IMR-90 (cell line): ENCODE measurements around the gene RAPGEF5. TPM values are rescaled to one million over a fixed set of nuclear protein-coding genes. Genes with fewer than 3 reads are reported as not detected.

Source experiments
- ATAC-seq: fragments of 200-7000 bp; cut with Tn5 transposase; 2 replicates; pipeline ENCODE4 v1.9.1; 2020; ENCODE audit warnings: low read depth, mild to moderate bottlenecking, moderate library complexity
- BruUV-seq: library from RNA; stranded (reverse); fragments of 400-500 nt; replicated peaks from 2 replicates; lab custom pipeline; 2021; lab: Mats Ljungman, UMichigan
- CTCF ChIA-PET: fragments of 300-600 bp; formaldehyde crosslinking; extraction: SDS; loops from one replicate; lab custom pipeline; 2021; ENCODE audit warnings: antibody characterized with exemption; lab: Yijun Ruan, JAX
- POLR2A ChIA-PET: fragments of 300-600 bp; sonication (Branson Sonifier 250); formaldehyde crosslinking; loops from one replicate; lab custom pipeline; 2022; ENCODE audit warnings: antibody characterized with exemption; ENCODE audit not compliant: unreplicated experiment; lab: Charles Lee
- DNase-seq: peaks from one replicate; pipeline ENCODE4 v3.0.0; 2013
- H2AFZ ChIP-seq: replicated peaks from 2 replicates; pipeline ENCODE3; 2013; ENCODE audit warnings: low read length, mild to moderate bottlenecking; ENCODE audit not compliant: poor library complexity
- H2AK5ac ChIP-seq: 2 replicates; pipeline ENCODE4 v1.6.1; 2013; ENCODE audit warnings: low read depth, low read length, inconsistent platforms
- H2AK9ac ChIP-seq: replicated peaks from 2 replicates; pipeline ENCODE3; 2013; ENCODE audit warnings: mild to moderate bottlenecking, low read depth, low read length, moderate library complexity; ENCODE audit not compliant: poor library complexity
- H2BK120ac ChIP-seq: 2 replicates; pipeline ENCODE4 v1.6.1; 2013; ENCODE audit warnings: low read depth, low read length, inconsistent platforms
- H2BK15ac ChIP-seq: 3 replicates; pipeline ENCODE4 v1.6.1; 2013; ENCODE audit warnings: low read depth, low read length, inconsistent platforms
- H2BK20ac ChIP-seq: 2 replicates; pipeline ENCODE4 v1.6.1; 2013; ENCODE audit warnings: low read depth, mild to moderate bottlenecking, inconsistent platforms, low read length, moderate library complexity
- H2BK5ac ChIP-seq: 2 replicates; pipeline ENCODE4 v1.6.1; 2013; ENCODE audit warnings: mild to moderate bottlenecking, low read depth, low read length, inconsistent platforms; ENCODE audit not compliant: poor library complexity, severe bottlenecking
- H3K14ac ChIP-seq: replicated peaks from 2 replicates; pipeline ENCODE4 v1.6.1; 2013; ENCODE audit warnings: low read depth, low read length, inconsistent platforms
- H3K18ac ChIP-seq: 2 replicates; pipeline ENCODE4 v1.6.1; 2013; ENCODE audit warnings: low read depth, low read length, control low read depth
- H3K23ac ChIP-seq: 2 replicates; pipeline ENCODE4 v1.6.1; 2013; ENCODE audit warnings: low read depth, low read length, inconsistent platforms
- H3K27ac ChIP-seq: 2 replicates; pipeline ENCODE4 v1.5.1; 2013; ENCODE audit warnings: mild to moderate bottlenecking, control low read depth, low read length; ENCODE audit not compliant: insufficient read depth
- H3K27me3 ChIP-seq: 2 replicates; pipeline ENCODE4 v1.6.1; 2013; ENCODE audit warnings: low read length; ENCODE audit not compliant: control insufficient read depth, insufficient read depth
- H3K36me3 ChIP-seq: 2 replicates; pipeline ENCODE4 v1.6.1; 2013; ENCODE audit warnings: low read length, mixed read lengths; ENCODE audit not compliant: control insufficient read depth, insufficient read depth
- H3K4ac ChIP-seq: 2 replicates; pipeline ENCODE4 v1.6.1; 2013; ENCODE audit warnings: low read depth, low read length, inconsistent platforms
- H3K4me1 ChIP-seq: 2 replicates; pipeline ENCODE4 v1.6.1; 2013; ENCODE audit warnings: low read length, mixed read lengths; ENCODE audit not compliant: control insufficient read depth, insufficient read depth
- H3K4me2 ChIP-seq: 2 replicates; pipeline ENCODE4 v1.6.1; 2013; ENCODE audit warnings: low read depth, mild to moderate bottlenecking, control low read depth, low read length, moderate library complexity
- H3K4me3 ChIP-seq: 2 replicates; pipeline ENCODE4 v1.5.1; 2013; ENCODE audit warnings: low read depth, mild to moderate bottlenecking, control low read depth, low read length, moderate library complexity; ENCODE audit not compliant: insufficient read depth
- H3K56ac ChIP-seq: 2 replicates; pipeline ENCODE4 v1.6.1; 2013; ENCODE audit warnings: low read length, inconsistent platforms; ENCODE audit not compliant: insufficient read depth; ENCODE audit errors: extremely low read depth
- H3K79me1 ChIP-seq, 2 experiments: 2 replicates each; pipeline ENCODE4 v1.6.1; 2013; ENCODE audit warnings: low read length in 2 of 2, inconsistent platforms in 1 of 2, low read depth in 1 of 2
- H3K9ac ChIP-seq: 2 replicates; pipeline ENCODE4 v1.6.1; 2013; ENCODE audit warnings: low read depth, low read length, control low read depth
- H3K9me1 ChIP-seq: 2 replicates; pipeline ENCODE4 v1.6.1; 2013; ENCODE audit warnings: low read length, inconsistent platforms; ENCODE audit not compliant: insufficient read depth
- H3K9me3 ChIP-seq: 2 replicates; pipeline ENCODE4 v1.6.1; 2013; ENCODE audit warnings: low read length; ENCODE audit not compliant: control insufficient read depth, insufficient read depth
- H4K20me1 ChIP-seq: 2 replicates; pipeline ENCODE4 v1.6.1; 2013; ENCODE audit warnings: low read length, inconsistent platforms; ENCODE audit not compliant: insufficient read depth
- H4K5ac ChIP-seq: 2 replicates; pipeline ENCODE4 v1.6.1; 2013; ENCODE audit warnings: mild to moderate bottlenecking, low read depth, low read length, control low read depth
- H4K8ac ChIP-seq, 2 experiments: 2 replicates each; pipeline ENCODE4 v1.6.1; 2013; ENCODE audit warnings: low read depth in 2 of 2, low read length in 2 of 2, control low read depth in 1 of 2, inconsistent platforms in 1 of 2
- H4K91ac ChIP-seq: 2 replicates; pipeline ENCODE4 v1.6.1; 2013; ENCODE audit warnings: low read depth, low read length, inconsistent platforms; ENCODE audit not compliant: insufficient read depth
- BHLHE40 ChIP-seq: fragments of 150-350 bp; IDR thresholded peaks from 2 replicates; pipeline ENCODE4 v1.6.1; 2016; ENCODE audit warnings: mild to moderate bottlenecking, low read depth, low read length
- CTCF ChIP-seq: conservative IDR thresholded peaks from 2 replicates; pipeline ENCODE4 v1.5.1; 2012; ENCODE audit warnings: mild to moderate bottlenecking, low read depth, low read length, improper control_type of control experiment
- FOS ChIP-seq: fragments of 150-350 bp; IDR thresholded peaks from 2 replicates; pipeline ENCODE4 v1.6.1; 2016; ENCODE audit warnings: low read depth, low read length
- MXI1 ChIP-seq: IDR thresholded peaks from 2 replicates; pipeline ENCODE4 v1.6.1; 2012; ENCODE audit warnings: low read depth, mild to moderate bottlenecking, low read length, moderate library complexity, borderline replicate concordance
- RAD21 ChIP-seq: IDR thresholded peaks from 2 replicates; pipeline ENCODE4 v1.6.1; 2012; ENCODE audit warnings: low read length, improper control_type of control experiment
- RCOR1 ChIP-seq: IDR thresholded peaks from 2 replicates; pipeline ENCODE4 v1.6.1; 2012; ENCODE audit warnings: mild to moderate bottlenecking, low read length, improper control_type of control experiment; ENCODE audit not compliant: insufficient replicate concordance
- RFX5 ChIP-seq: IDR thresholded peaks from 2 replicates; pipeline ENCODE4 v1.8.0; 2012; ENCODE audit warnings: low read depth, mild to moderate bottlenecking, low read length, moderate library complexity
- SMC3 ChIP-seq: fragments of 150-350 bp; IDR thresholded peaks from 2 replicates; pipeline ENCODE4 v1.6.1; 2016; ENCODE audit warnings: low read depth, mild to moderate bottlenecking, antibody characterized with exemption, low read length, moderate library complexity
- USF2 ChIP-seq: fragments of 150-350 bp; IDR thresholded peaks from 2 replicates; pipeline ENCODE4 v1.6.1; 2017; ENCODE audit warnings: mild to moderate bottlenecking, antibody characterized with exemption, low read length, low read depth
- WGBS, 2 experiments: methylation state at CpG; one replicate each; pipeline versions ENCODE4 v1.1.5 to v1.1.7; 2013; ENCODE audit warnings: missing lambda C conversion rate in 2 of 2; ENCODE audit not compliant: insufficient read length in 1 of 2; ENCODE audit errors: extremely low coverage in 2 of 2; 5-methylcytosine and 5-hydroxymethylcytosine counted together
- dilution Hi-C: fragments of 300-500 bp; cut with HindIII; formaldehyde crosslinking; loops from one replicate; pipeline ENCODE4 v1.14.3; 2018; ENCODE audit warnings: low sequenced_read_pairs; ENCODE audit not compliant: unreplicated experiment
- in situ Hi-C: fragments of 300-500 bp; cut with MboI; formaldehyde crosslinking; loops from 3 replicates; pipeline ENCODE4 v1.14.3; 2019; ENCODE audit warnings: low sequenced_read_pairs, inconsistent platforms, mixed read lengths
- intact Hi-C: fragments of 100-400 bp; cut with micrococcal nuclease; formaldehyde crosslinking; loops from 2 replicates; pipeline ENCODE4 v1.10.0; 2022
- polyA plus RNA-seq, 3 experiments: library from polyadenylated mRNA; depleted of rRNA; stranded (reverse); fragments of >200 nt; gene quantifications; 2 replicates each; pipeline ENCODE4 v1.2.3, GENCODE V29; 2012; ENCODE audit warnings: low replicate concordance in 1 of 3
- total RNA-seq: library from RNA; depleted of rRNA; stranded (reverse); fragments of >200 nt; gene quantifications from 2 replicates; pipeline ENCODE4 v1.2.3, GENCODE V29; 2012

The RAPGEF5 gene
- total and polyA plus RNA-seq, 2 of the 4 experiments (the other 2 are of a cell fraction), result 0.05 to 0.18 TPM

- 0 out of 2 replicates have a peak, but pooled peaks cover 3% of the 10 kb centered on the region for H3K4me1 ChIP-seq
- no peak overlapping the region for H2BK5ac ChIP-seq
- H3K4me3 ChIP-seq, result no peak overlapping the region
- no peak overlapping the region for H3K4ac ChIP-seq
- in situ Hi-C loops (no loop called here), intact Hi-C loops (no loop called here), dilution Hi-C loops (no loop called here)
- no peak overlapping the region for H4K91ac ChIP-seq
- WGBS, 2 experiments, result no CpG with 5 or more reads among the region's 7 CpGs
- no peak overlapping the region for H3K56ac ChIP-seq
- no peak overlapping the region for H4K8ac ChIP-seq
- H2BK120ac ChIP-seq, result no peak overlapping the region
- no peaks in the 10 kb centered on the region for H3K9me1 ChIP-seq
- CTCF ChIA-PET, result interaction anchor here (0.6 to 0.8 kb wide), 2 partner anchors 10 to 11 kb away, joined by 3 to 8 read pairs; no protein-coding TSS in a partner anchor
- no peaks in the 10 kb centered on the region for H4K20me1 ChIP-seq
- no peak overlapping the region for H4K5ac ChIP-seq
- no peak overlapping the region for H3K27ac ChIP-seq
- H3K23ac ChIP-seq, result no peak overlapping the region
- no peak overlapping the region for H2BK15ac ChIP-seq
- H2AK9ac ChIP-seq, result no peak overlapping the region
- POLR2A ChIA-PET, result no interaction called here
- no peaks in the 10 kb centered on the region for H3K79me1 ChIP-seq
- no peaks in the 10 kb centered on the region for H3K36me3 ChIP-seq
- no peak overlapping the region for H2BK20ac ChIP-seq
- H3K14ac ChIP-seq, result no peak overlapping the region
- no peaks in the 10 kb centered on the region for H3K9me3 ChIP-seq
- TF ChIP-seq RCOR1 (no peak), RFX5 (no peak), RAD21 (no peak), BHLHE40 (no peak), CTCF (no peak), SMC3 (no peak), MXI1 (no peak), USF2 (no peak), FOS (no peak)
- no peak overlapping the region for H3K9ac ChIP-seq
- no peak overlapping the region for H3K18ac ChIP-seq
- ATAC-seq (peak; percentile 42), DNase-seq (peak; percentile 26)
- no peak overlapping the region for H2AFZ ChIP-seq
- H3K4me2 ChIP-seq, result no peak overlapping the region
- no TSS peak for BruUV-seq
- H3K27me3 ChIP-seq, result peaks cover 6% of the 10 kb centered on the region
- H2AK5ac ChIP-seq, result no peak overlapping the region
These were observed 108.7 kb downstream of the RAPGEF5 start for GRCh38 chr7:22248111-22248809.
